SK-MEL-5 (cell line): ENCODE data around the gene CCP110. TPM values are rescaled to one million over a fixed set of nuclear protein-coding genes. Genes with fewer than 3 reads are reported as not detected.

Experiments used
- DNase-seq: peaks from one replicate; pipeline ENCODE4 v3.0.0-alpha.2; 2016; ENCODE audit warnings: low read depth, low spot score
- in situ Hi-C: cut with HindIII; loops from 2 replicates; pipeline ENCODE4 v1.10.0; 2016; ENCODE audit warnings: low sequenced_read_pairs, high pct_unique_total_duplicates, low pct_unique_long_range_greater_than_20kb
- polyA plus RNA-seq, 2 experiments: library from polyadenylated mRNA; depleted of rRNA; stranded (reverse); fragments of >200 nt; gene quantifications; 2 replicates each; pipeline ENCODE4 v1.2.3, GENCODE V29; 2015
- total RNA-seq: library from RNA; depleted of rRNA; stranded (reverse); fragments of >200 nt; shearing (Covaris generic); gene quantifications from 2 replicates; pipeline ENCODE4 v1.2.3, GENCODE V29; 2014; rRNA removed

Gene CCP110
- total RNA-seq: 5.5 and 6.4 TPM in 2 replicates
- 7.2 and 9.6 TPM in 2 replicates for polyA plus RNA-seq (2015; cell fraction: cytosol; rRNA removed)
- 16.6 and 20.4 TPM in 2 replicates for polyA plus RNA-seq (2015; cell fraction: nucleus; rRNA removed)

GRCh38 chr16:19523559-19524355 lies at the start of gene CCP110:
CCP110 (plus strand) TSS chr16:19523942; CDS start chr16:19527882, 3,940 bp downstream.
- DNase-seq: peak; percentile 95
- in situ Hi-C loops: no loop called here

GRCh38 chr16:19474617-19475016 lies 49.1 kb upstream of the CCP110 start:
- in situ Hi-C loops: no loop called here
- no peak for DNase-seq

- in situ Hi-C loops: no loop called here
- DNase-seq: no peak
These were observed 45.2 kb upstream of the CCP110 start for GRCh38 chr16:19478505-19478904.

- in situ Hi-C loops: no loop called here
- DNase-seq: no peak
These were observed 44.4 kb upstream of the CCP110 start for GRCh38 chr16:19479302-19479721.

- DNase-seq: no peak
- in situ Hi-C loops: no loop called here
These were observed 42.4 kb upstream of the CCP110 start for GRCh38 chr16:19481296-19481695.

GRCh38 chr16:19481769-19482168 lies 42.0 kb upstream of the CCP110 start:
- DNase-seq: no peak
- in situ Hi-C loops: no loop called here

GRCh38 chr16:19482291-19482690 lies 41.5 kb upstream of the CCP110 start:
- no peak for DNase-seq
- in situ Hi-C loops: no loop called here

- in situ Hi-C loops: no loop called here
- DNase-seq: no peak
These were observed 39.6 kb upstream of the CCP110 start for GRCh38 chr16:19484096-19484495.

- DNase-seq: no peak
- in situ Hi-C loops: no loop called here
These were observed 38.1 kb upstream of the CCP110 start for GRCh38 chr16:19485611-19486010.

GRCh38 chr16:19486051-19486450 lies 37.7 kb upstream of the CCP110 start:
- in situ Hi-C loops: no loop called here
- no peak for DNase-seq

- in situ Hi-C loops: no loop called here
- DNase-seq: peak; percentile 35
These were observed 36.9 kb upstream of the CCP110 start for GRCh38 chr16:19486750-19487325.

GRCh38 chr16:19488213-19488640 lies 35.5 kb upstream of the CCP110 start:
- in situ Hi-C loops: no loop called here
- no peak for DNase-seq

- DNase-seq: no peak
- in situ Hi-C loops: no loop called here
These were observed 33.1 kb upstream of the CCP110 start for GRCh38 chr16:19490619-19491018.

- no peak for DNase-seq
- in situ Hi-C loops: no loop called here
These were observed 26.6 kb upstream of the CCP110 start for GRCh38 chr16:19497176-19497575.

GRCh38 chr16:19499006-19499405 lies 24.7 kb upstream of the CCP110 start:
- no peak for DNase-seq
- in situ Hi-C loops: no loop called here

- no peak for DNase-seq
- in situ Hi-C loops: no loop called here
These were observed 24.3 kb upstream of the CCP110 start for GRCh38 chr16:19499481-19499880.

- in situ Hi-C loops: no loop called here
- peak; percentile 80 for DNase-seq
These were observed 21.2 kb upstream of the CCP110 start for GRCh38 chr16:19502395-19503131.

GRCh38 chr16:19503461-19504075 lies 20.2 kb upstream of the CCP110 start:
- in situ Hi-C loops: no loop called here
- no peak for DNase-seq
